ENCODE data around the gene SOX5.

Gene SOX5

GRCh38 chr12:23552417-23552816, 397.1 kb downstream of the SOX5 start:
- TF ChIP-seq CTCF (IDR thresholded peaks at IDR 0.05; ENCODE audit: insufficient read depth, missing control alignments) = no peak
- DNase-seq (ENCODE audit: insufficient read length, low spot score) (no peak), FAIRE-seq (no peak)

GRCh38 chr12:23550753-23551152, 398.7 kb downstream of the SOX5 start:
- FAIRE-seq = no peak
- no peak for TF ChIP-seq CTCF (IDR thresholded peaks at IDR 0.05; ENCODE audit: insufficient read depth, missing control alignments)
- DNase-seq (ENCODE audit: insufficient read length, low spot score) = no peak

GRCh38 chr12:23548742-23549141, 400.7 kb downstream of the SOX5 start:
- FAIRE-seq = no peak
- TF ChIP-seq CTCF (IDR thresholded peaks at IDR 0.05; ENCODE audit: insufficient read depth, missing control alignments) = no peak
- DNase-seq (ENCODE audit: insufficient read length, low spot score) = no peak

GRCh38 chr12:23546756-23547155, 402.7 kb downstream of the SOX5 start:
- no peak for TF ChIP-seq CTCF (IDR thresholded peaks at IDR 0.05; ENCODE audit: insufficient read depth, missing control alignments)
- FAIRE-seq = peak; percentile 35
- no peak for DNase-seq (ENCODE audit: insufficient read length, low spot score)

- FAIRE-seq (no peak), DNase-seq (ENCODE audit: insufficient read length, low spot score) (no peak)
- TF ChIP-seq CTCF (IDR thresholded peaks at IDR 0.05; ENCODE audit: insufficient read depth, missing control alignments) = no peak
Observed at GRCh38 chr12:23543767-23544166, 405.7 kb downstream of the SOX5 start.

GRCh38 chr12:23542187-23542586, 407.3 kb downstream of the SOX5 start:
- no peak for TF ChIP-seq CTCF (IDR thresholded peaks at IDR 0.05; ENCODE audit: insufficient read depth, missing control alignments)
- no peak for FAIRE-seq
- DNase-seq (ENCODE audit: insufficient read length, low spot score) = no peak

- DNase-seq (ENCODE audit: insufficient read length, low spot score) = no peak
- TF ChIP-seq CTCF (IDR thresholded peaks at IDR 0.05; ENCODE audit: insufficient read depth, missing control alignments) = no peak
- FAIRE-seq = no peak
Observed at GRCh38 chr12:23540572-23540971, 408.9 kb downstream of the SOX5 start.
